HL-60 (cell line): ENCODE results near the gene CSK.

Experiments
- GABPA ChIP-seq: IDR thresholded peaks from 2 replicates; pipeline ENCODE4 v1.6.1; 2012; ENCODE audit warnings: low read depth
- POLR2AphosphoS5 ChIP-seq: IDR thresholded peaks from 2 replicates; pipeline ENCODE4 v1.6.1; 2012; ENCODE audit warnings: low read depth
- REST ChIP-seq: IDR thresholded peaks from 2 replicates; pipeline ENCODE4 v1.6.1; 2012; ENCODE audit warnings: low read depth; ENCODE audit not compliant: insufficient replicate concordance
- SPI1 ChIP-seq: IDR thresholded peaks from 2 replicates; pipeline ENCODE4 v1.6.1; 2012; ENCODE audit warnings: low read depth, mild to moderate bottlenecking, borderline replicate concordance
- TF ChIP-seq, protein P1 (sequence below): IDR thresholded peaks from one replicate; pipeline ENCODE4 v1.5.1; 2011; ENCODE audit warnings: low read length, control low read depth, inconsistent platforms; ENCODE audit not compliant: insufficient read depth

DNA sequence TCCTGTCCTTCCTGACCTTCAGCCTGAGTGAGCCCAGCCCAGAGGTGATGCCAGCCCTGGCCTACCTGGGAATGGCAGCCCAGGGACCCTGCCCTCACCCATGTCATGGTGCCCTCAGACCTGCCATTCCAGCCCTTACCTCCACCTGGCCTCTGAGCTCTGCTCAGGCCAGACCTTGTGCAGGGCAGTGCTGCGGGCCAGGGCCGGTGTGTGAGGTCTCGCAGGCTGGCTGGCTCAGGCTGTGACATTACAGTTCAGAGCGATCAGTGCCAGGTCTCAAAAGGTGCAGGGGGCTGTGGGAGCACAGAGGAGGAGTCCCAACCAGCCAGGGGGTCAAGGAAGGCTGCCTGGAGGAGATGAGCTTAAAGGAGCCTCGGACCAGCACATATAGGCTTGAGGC lies 38.2 kb downstream of the CSK start:
- TF ChIP-seq, protein P1, sequence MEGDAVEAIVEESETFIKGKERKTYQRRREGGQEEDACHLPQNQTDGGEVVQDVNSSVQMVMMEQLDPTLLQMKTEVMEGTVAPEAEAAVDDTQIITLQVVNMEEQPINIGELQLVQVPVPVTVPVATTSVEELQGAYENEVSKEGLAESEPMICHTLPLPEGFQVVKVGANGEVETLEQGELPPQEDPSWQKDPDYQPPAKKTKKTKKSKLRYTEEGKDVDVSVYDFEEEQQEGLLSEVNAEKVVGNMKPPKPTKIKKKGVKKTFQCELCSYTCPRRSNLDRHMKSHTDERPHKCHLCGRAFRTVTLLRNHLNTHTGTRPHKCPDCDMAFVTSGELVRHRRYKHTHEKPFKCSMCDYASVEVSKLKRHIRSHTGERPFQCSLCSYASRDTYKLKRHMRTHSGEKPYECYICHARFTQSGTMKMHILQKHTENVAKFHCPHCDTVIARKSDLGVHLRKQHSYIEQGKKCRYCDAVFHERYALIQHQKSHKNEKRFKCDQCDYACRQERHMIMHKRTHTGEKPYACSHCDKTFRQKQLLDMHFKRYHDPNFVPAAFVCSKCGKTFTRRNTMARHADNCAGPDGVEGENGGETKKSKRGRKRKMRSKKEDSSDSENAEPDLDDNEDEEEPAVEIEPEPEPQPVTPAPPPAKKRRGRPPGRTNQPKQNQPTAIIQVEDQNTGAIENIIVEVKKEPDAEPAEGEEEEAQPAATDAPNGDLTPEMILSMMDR = no peak
- TF ChIP-seq POLR2AphosphoS5 = no peak
- no peak for TF ChIP-seq SPI1
- no peak for TF ChIP-seq GABPA
- TF ChIP-seq REST = no peak
